Left ventricle myocardium inferior (tissue), 1 donor: ENCODE results near the gene HSD17B2. TPM values are rescaled to one million over a fixed set of nuclear protein-coding genes. Genes with fewer than 3 reads are reported as not detected.
"Not testable (repeated sequence)": the region's sequence is repeated elsewhere in the genome, so short reads cannot be mapped to it uniquely, and the experiment has no call there.

Experiments
- DNase-seq: peaks from one replicate; pipeline ENCODE4 v3.0.0-alpha.2; 2020
- H3K27ac ChIP-seq: fragments of 200-600 bp; replicated peaks from 2 replicates; pipeline ENCODE4 v1.8.0; 2021
- H3K27me3 ChIP-seq: fragments of 200-600 bp; 2 replicates; pipeline ENCODE4 v1.8.0; 2021; ENCODE audit warnings: low read depth
- H3K36me3 ChIP-seq: fragments of 200-600 bp; 2 replicates; pipeline ENCODE4 v1.8.0; 2021
- H3K4me1 ChIP-seq: fragments of 200-600 bp; 2 replicates; pipeline ENCODE4 v1.8.0; 2021
- H3K4me3 ChIP-seq: fragments of 200-600 bp; 2 replicates; pipeline ENCODE4 v1.8.0; 2021; ENCODE audit warnings: mild to moderate bottlenecking, moderate library complexity
- H3K9me3 ChIP-seq: fragments of 200-600 bp; replicated peaks from 2 replicates; pipeline ENCODE4 v1.8.0; 2021
- CTCF ChIP-seq: fragments of 200-600 bp; IDR thresholded peaks from 2 replicates; pipeline ENCODE4 v1.8.0; 2021; ENCODE audit warnings: antibody characterized with exemption, mild to moderate bottlenecking, borderline replicate concordance
- intact Hi-C: fragments of 100-400 bp; cut with micrococcal nuclease; formaldehyde crosslinking; loops from one replicate; pipeline ENCODE4 v1.11.0; 2022
- total RNA-seq: library from RNA; stranded (reverse); fragmentation: NEBNext Ultra II Directional; extraction: Animal tissue kit (Norgen Biotek cat#: 25700); gene quantifications from one replicate; pipeline ENCODE4 v1.2.1, GENCODE V29; 2021
- donor health status: DM: no; HTN: yes; CAD: no; lungs with severe emphysema.

Gene HSD17B2
- total RNA-seq, 1 donor from 2014 or later = not detected

DNA sequence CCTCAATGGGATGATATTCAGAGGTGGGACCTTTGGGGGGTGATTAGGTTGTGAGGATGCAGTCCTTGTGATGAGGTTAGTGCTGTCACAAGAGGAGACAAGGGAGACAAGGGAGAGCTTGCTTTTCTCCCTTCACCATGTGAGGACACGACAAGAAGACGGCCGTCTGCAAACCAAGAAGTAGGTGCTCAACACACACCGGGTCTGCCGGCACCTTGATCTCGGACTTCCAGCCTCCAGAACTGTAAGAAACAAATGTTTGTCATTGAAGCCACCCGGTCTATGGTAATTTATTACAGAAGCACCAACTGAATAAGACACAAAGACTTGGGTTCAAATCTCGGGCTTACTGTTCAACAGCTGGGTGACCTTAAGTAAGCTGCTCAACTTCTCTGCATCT, 70.1 kb downstream of the HSD17B2 start:
- Histone ChIP-seq H3K27me3 (peaks cover 14% of the 10 kb centered on the region), H3K36me3 (no peaks in the 10 kb centered on the region), H3K27ac (no peak overlapping the region), H3K9me3 (peaks cover 2% of the 10 kb centered on the region), H3K4me3 (no peak overlapping the region), H3K4me1 (no peaks in the 10 kb centered on the region)
- no peak for TF ChIP-seq CTCF
- no peak for DNase-seq
- intact Hi-C loops = no loop called here

DNA sequence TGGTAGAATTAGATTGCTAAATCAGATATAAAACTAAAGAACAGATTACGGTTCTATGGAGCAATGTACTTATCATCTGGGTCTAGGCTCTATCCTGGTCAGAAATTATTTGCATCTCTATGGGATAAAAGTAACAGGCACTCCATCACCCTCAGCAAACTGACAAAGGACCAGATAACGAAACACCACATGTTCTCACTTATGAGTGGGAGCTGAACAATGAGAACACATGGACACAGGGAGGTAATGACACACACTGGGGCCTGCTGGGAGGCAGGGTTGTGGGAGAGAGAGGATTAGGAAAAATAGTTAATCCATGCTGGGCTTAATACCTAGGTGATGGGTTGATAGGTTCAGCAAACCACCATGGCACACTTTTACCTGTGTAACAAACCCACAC, 73.0 kb downstream of the HSD17B2 start:
- H3K9me3 ChIP-seq = no peaks in the 10 kb centered on the region
- intact Hi-C loops = no loop called here
- peaks cover 37% of the 10 kb centered on the region for H3K27me3 ChIP-seq
- no peak overlapping the region for H3K4me3 ChIP-seq
- no peaks in the 10 kb centered on the region for H3K36me3 ChIP-seq
- H3K4me1 ChIP-seq = no peaks in the 10 kb centered on the region
- no peak overlapping the region for H3K27ac ChIP-seq
- TF ChIP-seq CTCF = no peak
- no peak for DNase-seq

DNA sequence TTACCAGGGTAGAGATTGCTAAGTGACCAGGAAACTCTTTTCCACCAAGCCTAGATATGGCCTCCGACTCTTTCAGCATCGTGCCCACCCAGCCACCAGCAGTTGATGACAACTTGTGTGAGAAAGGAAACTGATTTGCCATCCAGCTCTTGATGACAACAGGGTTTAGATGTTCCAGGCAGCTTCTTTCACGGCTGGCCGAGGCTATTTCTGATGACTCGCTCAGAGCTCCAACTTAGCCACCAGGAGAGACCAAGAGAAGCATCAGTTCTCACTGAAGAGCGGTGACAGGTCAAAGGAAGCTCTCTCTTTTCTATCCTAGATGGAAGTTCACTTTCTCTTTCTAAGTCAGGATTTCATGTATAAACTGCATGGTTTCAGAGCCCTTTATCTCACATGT, 73.7 kb downstream of the HSD17B2 start:
- intact Hi-C loops = no loop called here
- no peak for TF ChIP-seq CTCF
- no peaks in the 10 kb centered on the region for H3K9me3 ChIP-seq
- DNase-seq = no peak
- no peak overlapping the region for H3K4me3 ChIP-seq
- peaks cover 37% of the 10 kb centered on the region for H3K27me3 ChIP-seq
- H3K27ac ChIP-seq = no peak overlapping the region
- H3K4me1 ChIP-seq = no peaks in the 10 kb centered on the region
- H3K36me3 ChIP-seq = no peaks in the 10 kb centered on the region

GRCh38 chr16:82109266-82109665, 74.2 kb downstream of the HSD17B2 start:
- H3K9me3 ChIP-seq, DNase-seq, intact Hi-C loops, H3K27ac ChIP-seq, H3K4me3 ChIP-seq, H3K36me3 ChIP-seq, H3K4me1 ChIP-seq: not testable (repeated sequence)
- H3K27me3 ChIP-seq = peaks cover 37% of the 10 kb centered on the region

DNA sequence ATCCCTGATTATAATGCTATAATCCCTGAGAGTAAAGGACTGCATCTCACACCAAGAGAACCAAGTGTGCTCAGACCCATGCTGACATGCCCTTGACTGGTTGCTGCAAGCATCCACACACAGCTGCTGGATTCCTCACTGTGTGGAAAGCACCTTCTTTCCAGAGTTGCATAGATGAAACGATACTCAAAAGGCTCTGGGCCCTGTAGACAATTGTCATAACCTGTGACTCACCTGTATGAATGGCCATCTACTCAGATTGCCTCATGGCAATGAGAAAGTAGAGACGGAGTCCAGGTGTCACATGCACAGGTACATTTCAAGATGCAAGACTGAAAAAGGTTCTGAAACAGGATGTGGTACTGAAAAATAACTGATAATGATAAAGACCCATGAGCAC, 76.9 kb downstream of the HSD17B2 start:
- no peaks in the 10 kb centered on the region for H3K36me3 ChIP-seq
- no peak overlapping the region for H3K4me3 ChIP-seq
- no peak for DNase-seq
- no peak for TF ChIP-seq CTCF
- H3K27ac ChIP-seq = no peak overlapping the region
- intact Hi-C loops = no loop called here
- H3K4me1 ChIP-seq = no peaks in the 10 kb centered on the region
- H3K27me3 ChIP-seq = peaks cover 37% of the 10 kb centered on the region
- H3K9me3 ChIP-seq = no peaks in the 10 kb centered on the region

DNA sequence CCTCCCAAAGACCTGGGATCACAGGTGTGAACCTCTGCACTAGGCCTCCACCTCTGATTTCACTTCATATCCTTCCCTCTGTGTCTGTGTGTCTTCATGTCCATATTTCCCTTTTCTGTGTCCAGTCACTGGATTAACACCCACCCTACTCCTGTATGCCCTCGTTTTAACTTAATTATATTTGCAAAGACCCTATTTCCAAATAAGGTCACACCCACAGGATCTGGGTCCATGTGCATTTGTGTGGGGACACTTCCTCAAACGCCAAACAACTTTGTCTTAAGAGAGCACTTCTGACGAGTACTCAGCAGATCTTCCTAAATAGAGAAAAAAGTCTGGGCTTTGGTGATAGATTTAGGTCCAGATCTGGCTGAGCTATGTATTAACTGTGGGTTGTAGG, 78.7 kb downstream of the HSD17B2 start:
- intact Hi-C loops = no loop called here
- Histone ChIP-seq H3K27me3 (peaks cover 35% of the 10 kb centered on the region), H3K4me1 (no peaks in the 10 kb centered on the region), H3K36me3 (no peaks in the 10 kb centered on the region), H3K4me3 (no peak overlapping the region), H3K9me3 (no peaks in the 10 kb centered on the region), H3K27ac (no peak overlapping the region)
- DNase-seq = no peak
- TF ChIP-seq CTCF = no peak
